ENCODE results near the gene RAD51AP2.
"Not testable (repeated sequence)": the region's sequence is repeated elsewhere in the genome, so short reads cannot be mapped to it uniquely, and the experiment has no call there.

RAD51AP2 gene

GRCh38 chr2:17538844-17539554 lies 20.8 kb upstream of the RAD51AP2 start:
- DNase-seq (ENCODE audit: low read depth, low spot score) = no peak
- H3K4me3 ChIP-seq (ENCODE audit: low read length) = no peak overlapping the region

GRCh38 chr2:17538022-17538843 lies 20.0 kb upstream of the RAD51AP2 start:
- H3K4me3 ChIP-seq (ENCODE audit: low read length) = no peak overlapping the region
- no peak for DNase-seq (ENCODE audit: low read depth, low spot score)

GRCh38 chr2:17536416-17536815 lies 18.2 kb upstream of the RAD51AP2 start:
- DNase-seq (ENCODE audit: low read depth, low spot score) = no peak
- no peak overlapping the region for H3K4me3 ChIP-seq (ENCODE audit: low read length)

GRCh38 chr2:17533546-17533945 lies 15.3 kb upstream of the RAD51AP2 start:
- no peak for DNase-seq (ENCODE audit: low read depth, low spot score)

GRCh38 chr2:17529771-17530170 lies 11.5 kb upstream of the RAD51AP2 start:
- DNase-seq (ENCODE audit: low read depth, low spot score) = no peak
- no peak overlapping the region for H3K4me3 ChIP-seq (ENCODE audit: low read length)

More at GRCh38 chr2:17533546-17533945, 15.3 kb upstream of the RAD51AP2 start:
- H3K4me3 ChIP-seq (ENCODE audit: low read length) = no peak overlapping the region

GRCh38 chr2:17522303-17522702 lies 4.1 kb upstream of the RAD51AP2 start:
- no peak overlapping the region for H3K4me3 ChIP-seq (ENCODE audit: low read length)
- no peak for DNase-seq (ENCODE audit: low read depth, low spot score)

GRCh38 chr2:17521621-17522020 lies 3.4 kb upstream of the RAD51AP2 start:
- DNase-seq (ENCODE audit: low read depth, low spot score) = no peak
- H3K4me3 ChIP-seq (ENCODE audit: low read length) = no peak overlapping the region

GRCh38 chr2:17520761-17521160 lies 2.5 kb upstream of the RAD51AP2 start:
- DNase-seq (ENCODE audit: low read depth, low spot score) = no peak
- H3K4me3 ChIP-seq (ENCODE audit: low read length) = no peak overlapping the region

GRCh38 chr2:17519486-17519885 lies 1.2 kb upstream of the RAD51AP2 start:
- no peak for DNase-seq (ENCODE audit: low read depth, low spot score)
- no peak overlapping the region for H3K4me3 ChIP-seq (ENCODE audit: low read length)

- no peak for DNase-seq (ENCODE audit: low read depth, low spot score)
- no peak overlapping the region for H3K4me3 ChIP-seq (ENCODE audit: low read length)
Measured at GRCh38 chr2:17517481-17518211, 594 bp downstream of the RAD51AP2 start.

- H3K4me3 ChIP-seq (ENCODE audit: low read length) = no peak overlapping the region
- DNase-seq (ENCODE audit: low read depth, low spot score) = no peak
Measured at GRCh38 chr2:17515652-17516051, 2.6 kb downstream of the RAD51AP2 start.

- DNase-seq (ENCODE audit: low read depth, low spot score) = no peak
- H3K4me3 ChIP-seq (ENCODE audit: low read length) = no peak overlapping the region
Measured at GRCh38 chr2:17506736-17507616, 11.3 kb downstream of the RAD51AP2 start.

- DNase-seq (ENCODE audit: low read depth, low spot score) = no peak
- H3K4me3 ChIP-seq (ENCODE audit: low read length) = no peak overlapping the region
Measured at GRCh38 chr2:17497718-17498117, 20.5 kb downstream of the RAD51AP2 start.

- no peak for DNase-seq (ENCODE audit: low read depth, low spot score)
- H3K4me3 ChIP-seq (ENCODE audit: low read length) = no peak overlapping the region
Measured at GRCh38 chr2:17495590-17495989, 22.6 kb downstream of the RAD51AP2 start.

GRCh38 chr2:17490165-17490564 lies 28.1 kb downstream of the RAD51AP2 start:
- H3K4me3 ChIP-seq (ENCODE audit: low read length); DNase-seq (ENCODE audit: low read depth, low spot score): not testable (repeated sequence)

GRCh38 chr2:17488610-17489009 lies 29.6 kb downstream of the RAD51AP2 start:
- H3K4me3 ChIP-seq (ENCODE audit: low read length); DNase-seq (ENCODE audit: low read depth, low spot score): not testable (repeated sequence)

GRCh38 chr2:17483496-17483895 lies 34.7 kb downstream of the RAD51AP2 start:
- DNase-seq (ENCODE audit: low read depth, low spot score) = no peak
- no peak overlapping the region for H3K4me3 ChIP-seq (ENCODE audit: low read length)

GRCh38 chr2:17482651-17483050 lies 35.6 kb downstream of the RAD51AP2 start:
- DNase-seq (ENCODE audit: low read depth, low spot score) = no peak
- no peak overlapping the region for H3K4me3 ChIP-seq (ENCODE audit: low read length)

GRCh38 chr2:17479875-17480274 lies 38.4 kb downstream of the RAD51AP2 start:
- no peak overlapping the region for H3K4me3 ChIP-seq (ENCODE audit: low read length)
- DNase-seq (ENCODE audit: low read depth, low spot score) = no peak
